DND-41 (cell line): ENCODE results near the gene SMTN.
"Not testable (repeated sequence)": the region's sequence is repeated elsewhere in the genome, so short reads cannot be mapped to it uniquely, and the experiment has no call there.

Experiments
- ATAC-seq: fragments of 200-7000 bp; cut with Tn5 transposase; 3 replicates; pipeline ENCODE4 v1.9.1; 2021; ENCODE audit warnings: low read depth; ENCODE audit not compliant: insufficient read depth
- DNase-seq: peaks from one replicate; pipeline ENCODE4 v3.0.0-alpha.2; 2020
- H2AFZ ChIP-seq: 2 replicates; pipeline ENCODE4 v1.6.0; 2012; ENCODE audit warnings: low read depth, low read length
- H3K27ac ChIP-seq: 2 replicates; pipeline ENCODE4 v1.5.1; 2012; ENCODE audit warnings: low read length, inconsistent platforms
- H3K27me3 ChIP-seq: fragments of 200-600 bp; sonication (generic); 2 replicates; pipeline ENCODE4 v1.6.0; 2012; ENCODE audit warnings: low read length, mild to moderate bottlenecking, inconsistent platforms; ENCODE audit not compliant: insufficient read depth, poor library complexity
- H3K36me3 ChIP-seq: 2 replicates; pipeline ENCODE4 v1.5.1; 2012; ENCODE audit warnings: low read length, inconsistent platforms; ENCODE audit not compliant: insufficient read depth
- H3K4me1 ChIP-seq: 2 replicates; pipeline ENCODE4 v1.5.1; 2012; ENCODE audit warnings: mild to moderate bottlenecking, low read length; ENCODE audit not compliant: insufficient read depth
- H3K4me2 ChIP-seq: 2 replicates; pipeline ENCODE4 v1.6.0; 2012; ENCODE audit warnings: mild to moderate bottlenecking, moderate library complexity, low read length, inconsistent platforms; ENCODE audit not compliant: insufficient read depth
- H3K4me3 ChIP-seq, 2 experiments: fragments of 200-600 bp in 1 of 2; shearing (Covaris generic) in 1 of 2; 2 replicates each; pipeline ENCODE4 v1.5.1; 2012 to 2016; ENCODE audit warnings: inconsistent platforms in 2 of 2, low read length in 2 of 2, mild to moderate bottlenecking in 2 of 2, low read depth in 1 of 2, moderate library complexity in 1 of 2
- H3K79me2 ChIP-seq: 2 replicates; pipeline ENCODE4 v1.6.0; 2012; ENCODE audit warnings: low read length, inconsistent platforms; ENCODE audit not compliant: insufficient read depth
- H3K9ac ChIP-seq: 2 replicates; pipeline ENCODE4 v1.6.0; 2012; ENCODE audit warnings: low read depth, mild to moderate bottlenecking, inconsistent platforms, low read length, moderate library complexity
- H3K9me3 ChIP-seq: 2 replicates; pipeline ENCODE4 v1.5.1; 2012; ENCODE audit warnings: low read length, moderate library complexity, mild to moderate bottlenecking, inconsistent platforms; ENCODE audit not compliant: insufficient read depth, severe bottlenecking
- H4K20me1 ChIP-seq: 2 replicates; pipeline ENCODE4 v1.6.0; 2012; ENCODE audit warnings: low read length; ENCODE audit not compliant: insufficient read depth
- EZH2 ChIP-seq: IDR thresholded peaks from 3 replicates; pipeline ENCODE4 v1.6.1; 2012; ENCODE audit warnings: borderline replicate concordance, low read depth, mild to moderate bottlenecking, moderate library complexity, low read length, inconsistent platforms; ENCODE audit not compliant: severe bottlenecking
- TF ChIP-seq, protein P1 (sequence below): IDR thresholded peaks from 2 replicates; pipeline ENCODE4 v1.5.1; 2012; ENCODE audit warnings: borderline replicate concordance, low read length, moderate library complexity, mild to moderate bottlenecking; ENCODE audit not compliant: poor library complexity, severe bottlenecking; ENCODE audit errors: extremely low read depth

SMTN gene

DNA sequence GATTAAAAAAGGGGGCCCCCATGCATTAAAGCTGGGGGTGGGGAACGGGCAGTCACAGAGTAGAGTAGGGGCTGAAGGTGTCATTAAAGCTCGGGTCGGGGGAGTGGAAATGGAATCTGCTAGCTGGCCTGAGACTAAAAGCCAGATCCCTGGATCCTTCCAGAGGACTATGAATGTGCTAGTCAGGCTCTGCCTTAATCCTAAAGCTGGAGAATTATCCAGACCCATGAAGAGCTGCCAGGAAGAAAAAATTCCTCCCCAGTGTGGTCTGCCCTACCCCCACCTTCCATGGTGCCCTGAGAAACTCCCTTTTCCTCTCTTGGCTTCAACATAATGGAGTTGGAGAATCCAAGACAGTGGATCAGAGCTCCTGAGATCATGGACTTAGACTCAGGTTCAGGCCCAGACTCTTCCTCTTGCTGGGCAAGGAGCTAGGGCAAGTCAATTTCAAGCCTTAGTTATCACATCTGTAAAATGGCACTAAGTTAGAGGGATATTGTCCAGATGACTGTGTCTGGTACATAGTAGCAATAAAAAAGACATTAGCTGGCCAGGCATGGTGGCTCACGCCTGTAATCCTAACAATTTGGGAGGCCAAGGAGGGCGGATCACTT, 24.0 kb upstream of the SMTN start:
- no peak overlapping the region for H3K4me3 ChIP-seq
- H3K36me3 ChIP-seq = no peaks in the 10 kb centered on the region
- H2AFZ ChIP-seq = no peak overlapping the region
- no peak overlapping the region for H3K27ac ChIP-seq
- DNase-seq (no peak), ATAC-seq (no peak)
- H3K4me1 ChIP-seq = no peaks in the 10 kb centered on the region
- H3K27me3 ChIP-seq = no peaks in the 10 kb centered on the region
- no peaks in the 10 kb centered on the region for H3K9me3 ChIP-seq
- no peak for TF ChIP-seq EZH2
- TF ChIP-seq, protein P1, sequence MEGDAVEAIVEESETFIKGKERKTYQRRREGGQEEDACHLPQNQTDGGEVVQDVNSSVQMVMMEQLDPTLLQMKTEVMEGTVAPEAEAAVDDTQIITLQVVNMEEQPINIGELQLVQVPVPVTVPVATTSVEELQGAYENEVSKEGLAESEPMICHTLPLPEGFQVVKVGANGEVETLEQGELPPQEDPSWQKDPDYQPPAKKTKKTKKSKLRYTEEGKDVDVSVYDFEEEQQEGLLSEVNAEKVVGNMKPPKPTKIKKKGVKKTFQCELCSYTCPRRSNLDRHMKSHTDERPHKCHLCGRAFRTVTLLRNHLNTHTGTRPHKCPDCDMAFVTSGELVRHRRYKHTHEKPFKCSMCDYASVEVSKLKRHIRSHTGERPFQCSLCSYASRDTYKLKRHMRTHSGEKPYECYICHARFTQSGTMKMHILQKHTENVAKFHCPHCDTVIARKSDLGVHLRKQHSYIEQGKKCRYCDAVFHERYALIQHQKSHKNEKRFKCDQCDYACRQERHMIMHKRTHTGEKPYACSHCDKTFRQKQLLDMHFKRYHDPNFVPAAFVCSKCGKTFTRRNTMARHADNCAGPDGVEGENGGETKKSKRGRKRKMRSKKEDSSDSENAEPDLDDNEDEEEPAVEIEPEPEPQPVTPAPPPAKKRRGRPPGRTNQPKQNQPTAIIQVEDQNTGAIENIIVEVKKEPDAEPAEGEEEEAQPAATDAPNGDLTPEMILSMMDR = no peak
- no peak overlapping the region for H3K4me2 ChIP-seq
- H3K9ac ChIP-seq = no peak overlapping the region
- H4K20me1 ChIP-seq = no peaks in the 10 kb centered on the region
- no peaks in the 10 kb centered on the region for H3K79me2 ChIP-seq

DNA sequence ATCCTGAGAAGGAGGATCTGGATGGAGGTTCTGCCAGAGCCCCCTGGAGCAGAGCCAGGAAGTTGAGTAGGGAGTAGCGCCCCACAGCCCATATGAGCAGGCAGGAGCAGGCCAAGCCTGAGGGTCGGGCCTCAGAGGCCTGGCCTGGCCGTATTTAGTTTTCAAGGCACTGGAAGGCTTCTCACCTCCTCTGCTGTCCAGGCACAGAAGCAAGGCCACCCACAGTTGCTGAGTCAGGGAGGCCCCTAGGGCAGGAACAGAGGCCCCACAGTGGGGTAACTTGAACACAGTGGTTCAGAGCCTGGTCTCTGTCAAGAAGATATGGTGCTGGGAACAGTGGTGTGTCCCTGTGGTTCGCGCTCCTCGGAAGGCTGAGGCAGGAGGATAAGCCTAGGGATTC, 21.5 kb upstream of the SMTN start:
- H3K27me3 ChIP-seq, H4K20me1 ChIP-seq, H2AFZ ChIP-seq, H3K9me3 ChIP-seq, H3K36me3 ChIP-seq, H3K79me2 ChIP-seq, H3K4me2 ChIP-seq, H3K9ac ChIP-seq, H3K4me1 ChIP-seq, ATAC-seq, H3K4me3 ChIP-seq, H3K27ac ChIP-seq, DNase-seq: not testable (repeated sequence)

DNA sequence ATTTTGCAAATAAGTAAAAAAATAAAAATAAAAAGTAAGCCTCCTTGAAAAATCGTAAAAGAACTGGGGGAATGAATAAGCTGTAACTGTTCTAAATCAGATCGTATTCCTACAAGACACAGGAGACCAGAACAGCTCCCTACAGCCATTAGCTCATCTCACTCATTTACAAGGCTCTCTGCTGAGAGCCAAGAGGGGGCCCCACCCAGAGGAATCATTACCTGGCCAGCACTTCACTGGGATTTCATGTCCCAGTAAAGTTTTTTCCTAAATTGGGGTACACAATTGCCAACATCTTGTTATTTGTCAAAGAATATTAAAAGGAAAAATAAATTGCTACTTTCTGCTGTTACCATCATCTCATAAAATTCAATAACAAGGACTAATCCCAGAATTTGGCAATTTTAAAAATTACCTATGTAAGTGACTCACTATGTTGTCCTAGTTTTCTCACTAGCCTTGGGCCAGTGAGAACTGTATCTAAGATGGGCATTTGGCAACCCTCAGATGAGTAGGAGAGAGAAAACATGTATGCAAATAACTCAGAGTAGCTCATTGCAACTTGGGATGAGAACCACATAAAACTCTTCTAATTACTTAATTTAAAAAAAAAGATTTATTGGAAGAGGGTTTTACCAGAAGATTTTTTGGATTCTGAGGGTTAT, 18.4 kb upstream of the SMTN start:
- DNase-seq (no peak), ATAC-seq (no peak)
- Histone ChIP-seq H3K27me3 (no peaks in the 10 kb centered on the region), H3K4me2 (no peak overlapping the region), H3K9ac (no peak overlapping the region), H3K36me3 (no peaks in the 10 kb centered on the region), H3K4me3 (no peak overlapping the region), H4K20me1 (no peaks in the 10 kb centered on the region), H3K9me3 (no peaks in the 10 kb centered on the region), H3K79me2 (no peaks in the 10 kb centered on the region), H2AFZ (no peak overlapping the region), H3K4me1 (no peaks in the 10 kb centered on the region), H3K27ac (no peak overlapping the region)
- TF ChIP-seq, protein P1 = no peak
- TF ChIP-seq EZH2 = no peak

DNA sequence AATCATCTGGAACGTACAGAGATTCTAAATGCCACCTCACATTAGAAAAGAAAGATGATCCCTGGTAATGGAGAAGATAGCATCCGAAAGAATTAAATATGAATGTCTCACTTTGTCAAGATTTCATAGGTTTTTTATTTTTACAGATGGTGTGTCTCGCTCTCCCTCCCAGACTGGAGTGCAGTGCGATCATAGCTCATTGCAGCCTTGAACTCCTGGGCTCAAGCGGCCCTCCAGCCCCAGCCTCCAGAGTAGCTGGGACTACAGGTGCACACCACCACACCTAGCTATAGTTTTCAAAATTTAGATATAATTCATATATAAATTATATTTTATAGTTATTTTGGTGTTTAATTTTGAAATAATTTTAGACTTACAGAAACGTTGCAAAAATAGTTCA, 16.7 kb upstream of the SMTN start:
- ATAC-seq (no peak), DNase-seq (no peak)
- no peaks in the 10 kb centered on the region for H3K79me2 ChIP-seq
- H3K9me3 ChIP-seq = no peaks in the 10 kb centered on the region
- TF ChIP-seq EZH2 = no peak
- TF ChIP-seq, protein P1 = no peak
- no peaks in the 10 kb centered on the region for H3K36me3 ChIP-seq
- H2AFZ ChIP-seq = peak overlapping the region; percentile 10
- H4K20me1 ChIP-seq = no peaks in the 10 kb centered on the region
- H3K27ac ChIP-seq = no peak overlapping the region
- no peak overlapping the region for H3K9ac ChIP-seq
- H3K4me3 ChIP-seq = no peak overlapping the region
- H3K27me3 ChIP-seq = no peaks in the 10 kb centered on the region
- H3K4me2 ChIP-seq = no peak overlapping the region
- no peaks in the 10 kb centered on the region for H3K4me1 ChIP-seq
